Measurements from ENCODE around the gene LRCH2. TPM values are rescaled to one million over a fixed set of nuclear protein-coding genes. Genes with fewer than 3 reads are reported as not detected.

LRCH2 gene
- total and polyA plus RNA-seq, 2 donors from 2014 or later = 0.86 to 2.4 TPM

DNA sequence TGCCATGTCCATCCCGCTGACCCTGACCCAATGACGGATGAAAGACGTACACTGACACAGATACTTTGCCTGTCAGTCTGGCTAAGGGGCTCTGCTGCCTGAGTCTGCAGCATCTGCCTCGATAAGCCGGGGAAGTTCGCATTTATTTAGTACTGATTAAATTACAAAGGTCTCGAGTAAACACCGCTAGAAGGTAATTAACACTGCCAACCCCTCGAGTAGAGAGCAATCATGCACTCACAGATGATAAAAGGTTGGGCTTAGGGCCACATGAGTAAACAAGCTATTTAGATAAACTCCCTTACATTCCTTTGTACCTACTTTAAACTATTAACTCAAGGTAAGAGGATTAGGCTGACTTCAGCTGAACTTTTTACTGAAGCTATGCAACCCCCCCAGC is 60.7 kb downstream of the LRCH2 start:
- no peaks in the 10 kb centered on the region for H3K36me3 ChIP-seq (ENCODE audit: control insufficient read depth in 2 of 3, insufficient read depth in 3 of 3, low read length in 3 of 3)
- FAIRE-seq = no peak
- no peak for DNase-seq
- intact Hi-C loops (cut with DNase I) = no loop called here
- no peak overlapping the region for H3K27ac ChIP-seq (ENCODE audit: low read depth in 2 of 2, low read length in 2 of 2)
- H3K9ac ChIP-seq (ENCODE audit: low read length in 3 of 3) = no peak overlapping the region
- no peak overlapping the region for H3K4me3 ChIP-seq (ENCODE audit: low read length in 3 of 3)
- TF ChIP-seq, protein P1, sequence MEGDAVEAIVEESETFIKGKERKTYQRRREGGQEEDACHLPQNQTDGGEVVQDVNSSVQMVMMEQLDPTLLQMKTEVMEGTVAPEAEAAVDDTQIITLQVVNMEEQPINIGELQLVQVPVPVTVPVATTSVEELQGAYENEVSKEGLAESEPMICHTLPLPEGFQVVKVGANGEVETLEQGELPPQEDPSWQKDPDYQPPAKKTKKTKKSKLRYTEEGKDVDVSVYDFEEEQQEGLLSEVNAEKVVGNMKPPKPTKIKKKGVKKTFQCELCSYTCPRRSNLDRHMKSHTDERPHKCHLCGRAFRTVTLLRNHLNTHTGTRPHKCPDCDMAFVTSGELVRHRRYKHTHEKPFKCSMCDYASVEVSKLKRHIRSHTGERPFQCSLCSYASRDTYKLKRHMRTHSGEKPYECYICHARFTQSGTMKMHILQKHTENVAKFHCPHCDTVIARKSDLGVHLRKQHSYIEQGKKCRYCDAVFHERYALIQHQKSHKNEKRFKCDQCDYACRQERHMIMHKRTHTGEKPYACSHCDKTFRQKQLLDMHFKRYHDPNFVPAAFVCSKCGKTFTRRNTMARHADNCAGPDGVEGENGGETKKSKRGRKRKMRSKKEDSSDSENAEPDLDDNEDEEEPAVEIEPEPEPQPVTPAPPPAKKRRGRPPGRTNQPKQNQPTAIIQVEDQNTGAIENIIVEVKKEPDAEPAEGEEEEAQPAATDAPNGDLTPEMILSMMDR (IDR thresholded peaks at IDR 0.05; ENCODE audit: borderline replicate concordance, extremely low read depth, insufficient read depth) = no peak
- H3K27me3 ChIP-seq (ENCODE audit: control insufficient read depth, insufficient read depth, low read length) = peaks cover 4% of the 10 kb centered on the region
- H3K4me1 ChIP-seq (ENCODE audit: control insufficient read depth in 2 of 3, insufficient read depth in 2 of 3, low read depth in 1 of 3, low read length in 3 of 3) = no peaks in the 10 kb centered on the region
- no peaks in the 10 kb centered on the region for H3K9me3 ChIP-seq (ENCODE audit: control insufficient read depth in 2 of 3, insufficient read depth in 1 of 3, low read length in 3 of 3)

DNA sequence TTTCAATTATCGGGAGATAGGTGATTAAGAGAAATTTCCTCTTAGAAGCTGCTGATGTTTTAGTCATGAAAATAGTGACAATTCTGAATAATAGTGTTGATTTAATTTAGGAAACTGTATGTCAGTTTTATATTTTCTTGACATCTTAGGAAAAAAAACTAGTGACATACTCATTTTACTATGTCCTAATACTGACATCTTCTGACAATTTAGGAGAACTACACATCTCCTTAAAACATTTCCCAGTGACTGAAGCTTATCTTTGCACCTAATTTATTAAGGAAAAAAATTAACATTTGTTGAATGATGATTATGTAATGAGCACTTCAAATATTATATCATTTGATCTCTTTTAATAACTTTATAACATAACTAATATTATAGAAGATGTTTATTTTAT is 86.7 kb downstream of the LRCH2 start:
- Histone ChIP-seq H3K36me3 (ENCODE audit: control insufficient read depth in 2 of 3, insufficient read depth in 3 of 3, low read length in 3 of 3) (no peaks in the 10 kb centered on the region), H3K9me3 (ENCODE audit: control insufficient read depth in 2 of 3, insufficient read depth in 1 of 3, low read length in 3 of 3) (no peaks in the 10 kb centered on the region), H3K4me1 (ENCODE audit: control insufficient read depth in 2 of 3, insufficient read depth in 2 of 3, low read depth in 1 of 3, low read length in 3 of 3) (no peaks in the 10 kb centered on the region), H3K27me3 (ENCODE audit: control insufficient read depth, insufficient read depth, low read length) (no peaks in the 10 kb centered on the region), H3K27ac (ENCODE audit: low read depth in 2 of 2, low read length in 2 of 2) (no peak overlapping the region), H3K9ac (ENCODE audit: low read length in 3 of 3) (no peak overlapping the region), H3K4me3 (ENCODE audit: low read length in 3 of 3) (no peak overlapping the region)
- TF ChIP-seq, protein P1 (IDR thresholded peaks at IDR 0.05; ENCODE audit: borderline replicate concordance, extremely low read depth, insufficient read depth) = peak; percentile 24
- DNase-seq (peak in 2 of 5 donors; percentile 1 to 3), FAIRE-seq (peak; percentile 99)
- intact Hi-C loops (cut with DNase I) = no loop called here

DNA sequence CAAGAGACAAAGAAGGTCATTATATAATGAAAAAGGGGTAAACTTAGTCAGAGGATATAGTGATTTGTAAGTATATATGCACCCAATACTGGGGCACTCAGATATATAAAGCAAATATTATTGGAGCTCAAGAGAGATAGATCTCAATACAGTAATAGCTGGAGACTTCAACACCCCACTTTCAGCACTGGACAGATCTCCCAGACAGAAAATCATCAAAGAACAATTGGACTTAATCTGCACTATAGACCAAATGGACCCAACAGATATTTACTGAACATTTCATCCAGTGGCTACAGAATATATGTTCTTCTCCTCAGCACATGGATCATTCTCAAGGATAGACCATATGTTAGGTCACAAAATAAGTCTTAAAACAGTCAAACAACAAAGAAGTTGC is 91.8 kb downstream of the LRCH2 start:
- no peak for DNase-seq
- no peak for FAIRE-seq
- TF ChIP-seq, protein P1 (IDR thresholded peaks at IDR 0.05; ENCODE audit: borderline replicate concordance, extremely low read depth, insufficient read depth) = no peak

DNA sequence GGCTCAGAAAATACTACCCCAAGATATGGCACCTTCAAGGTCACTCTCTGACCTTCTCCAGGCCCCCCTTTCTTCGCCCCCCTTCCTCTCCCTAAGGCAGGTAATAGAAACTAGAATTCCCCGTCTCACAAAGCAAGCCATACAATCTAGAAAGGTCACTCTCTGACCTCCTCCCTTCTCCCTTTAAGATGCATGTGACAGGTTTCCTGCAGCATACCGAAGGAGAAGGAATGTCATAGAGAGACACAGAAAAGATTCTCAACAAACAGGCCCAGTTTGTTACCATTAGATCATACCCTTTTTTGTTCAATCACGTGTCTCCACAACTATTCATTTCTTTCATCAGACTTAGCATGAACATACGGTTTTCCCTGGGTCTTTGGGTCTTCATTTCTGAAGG is 95.9 kb downstream of the LRCH2 start:
- Histone ChIP-seq H3K4me1 (ENCODE audit: control insufficient read depth in 2 of 3, insufficient read depth in 2 of 3, low read depth in 1 of 3, low read length in 3 of 3) (no peaks in the 10 kb centered on the region), H3K9ac (ENCODE audit: low read length in 3 of 3) (no peak overlapping the region), H3K27ac (ENCODE audit: low read depth in 2 of 2, low read length in 2 of 2) (no peak overlapping the region), H3K9me3 (ENCODE audit: control insufficient read depth in 2 of 3, insufficient read depth in 1 of 3, low read length in 3 of 3) (no peaks in the 10 kb centered on the region), H3K36me3 (ENCODE audit: control insufficient read depth in 2 of 3, insufficient read depth in 3 of 3, low read length in 3 of 3) (no peaks in the 10 kb centered on the region), H3K27me3 (ENCODE audit: control insufficient read depth, insufficient read depth, low read length) (no peaks in the 10 kb centered on the region), H3K4me3 (ENCODE audit: low read length in 3 of 3) (no peak overlapping the region)
- FAIRE-seq (no peak), DNase-seq (no peak)
- TF ChIP-seq, protein P1 (IDR thresholded peaks at IDR 0.05; ENCODE audit: borderline replicate concordance, extremely low read depth, insufficient read depth) = no peak
- intact Hi-C loops (cut with DNase I) = no loop called here

More for the DNA sequence above, 91.8 kb downstream of the LRCH2 start:
- H3K36me3 ChIP-seq (ENCODE audit: control insufficient read depth in 2 of 3, insufficient read depth in 3 of 3, low read length in 3 of 3) = no peaks in the 10 kb centered on the region
- H3K27ac ChIP-seq (ENCODE audit: low read depth in 2 of 2, low read length in 2 of 2) = no peak overlapping the region
- H3K4me3 ChIP-seq (ENCODE audit: low read length in 3 of 3) = no peak overlapping the region
- no peaks in the 10 kb centered on the region for H3K9me3 ChIP-seq (ENCODE audit: control insufficient read depth in 2 of 3, insufficient read depth in 1 of 3, low read length in 3 of 3)
- no peaks in the 10 kb centered on the region for H3K4me1 ChIP-seq (ENCODE audit: control insufficient read depth in 2 of 3, insufficient read depth in 2 of 3, low read depth in 1 of 3, low read length in 3 of 3)
- intact Hi-C loops (cut with DNase I) = no loop called here
- H3K9ac ChIP-seq (ENCODE audit: low read length in 3 of 3) = no peak overlapping the region
- no peaks in the 10 kb centered on the region for H3K27me3 ChIP-seq (ENCODE audit: control insufficient read depth, insufficient read depth, low read length)
